Astrocyte (in vitro differentiated cells and primary cell): ENCODE results near the gene TOR4A.

Experiments used
- EZH2 ChIP-seq: IDR thresholded peaks from 2 replicates; pipeline ENCODE4 v1.6.1; 2012; ENCODE audit warnings: mild to moderate bottlenecking, low read length, inconsistent platforms; ENCODE audit not compliant: insufficient read depth
- TF ChIP-seq, protein P1 (sequence below): IDR thresholded peaks from 2 replicates; pipeline ENCODE4 v1.5.1; 2011; ENCODE audit warnings: low read depth, mild to moderate bottlenecking, inconsistent platforms, low read length, moderate library complexity; ENCODE audit not compliant: insufficient read depth

DNA sequence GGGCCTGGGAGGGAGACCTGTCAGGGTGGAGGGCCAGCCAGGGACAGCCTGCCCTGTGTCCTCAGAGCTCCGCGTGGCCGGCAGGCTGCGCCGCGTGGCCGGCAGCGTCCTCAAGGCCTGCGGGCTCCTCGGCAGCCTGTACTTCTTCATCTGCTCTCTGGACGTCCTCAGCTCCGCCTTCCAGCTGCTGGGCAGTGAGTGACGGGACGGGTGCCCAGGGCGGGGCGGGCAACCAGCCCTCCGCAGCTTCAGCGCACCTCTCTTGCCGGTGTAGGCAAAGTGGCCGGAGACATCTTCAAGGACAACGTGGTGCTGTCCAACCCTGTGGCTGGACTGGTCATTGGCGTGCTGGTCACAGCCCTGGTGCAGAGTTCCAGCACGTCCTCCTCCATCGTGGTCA is 45.0 kb upstream of the TOR4A start:
- TF ChIP-seq, protein P1, sequence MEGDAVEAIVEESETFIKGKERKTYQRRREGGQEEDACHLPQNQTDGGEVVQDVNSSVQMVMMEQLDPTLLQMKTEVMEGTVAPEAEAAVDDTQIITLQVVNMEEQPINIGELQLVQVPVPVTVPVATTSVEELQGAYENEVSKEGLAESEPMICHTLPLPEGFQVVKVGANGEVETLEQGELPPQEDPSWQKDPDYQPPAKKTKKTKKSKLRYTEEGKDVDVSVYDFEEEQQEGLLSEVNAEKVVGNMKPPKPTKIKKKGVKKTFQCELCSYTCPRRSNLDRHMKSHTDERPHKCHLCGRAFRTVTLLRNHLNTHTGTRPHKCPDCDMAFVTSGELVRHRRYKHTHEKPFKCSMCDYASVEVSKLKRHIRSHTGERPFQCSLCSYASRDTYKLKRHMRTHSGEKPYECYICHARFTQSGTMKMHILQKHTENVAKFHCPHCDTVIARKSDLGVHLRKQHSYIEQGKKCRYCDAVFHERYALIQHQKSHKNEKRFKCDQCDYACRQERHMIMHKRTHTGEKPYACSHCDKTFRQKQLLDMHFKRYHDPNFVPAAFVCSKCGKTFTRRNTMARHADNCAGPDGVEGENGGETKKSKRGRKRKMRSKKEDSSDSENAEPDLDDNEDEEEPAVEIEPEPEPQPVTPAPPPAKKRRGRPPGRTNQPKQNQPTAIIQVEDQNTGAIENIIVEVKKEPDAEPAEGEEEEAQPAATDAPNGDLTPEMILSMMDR = no peak
- TF ChIP-seq EZH2 = no peak
